HG02588 (cell line): Measurements from ENCODE around the gene ZBTB18.

Experiments
- ATAC-seq: cut with Tn5 transposase; IDR thresholded peaks from one replicate; pipeline ENCODE4 v1.9.1; 2021; ENCODE audit warnings: mild to moderate bottlenecking, moderate library complexity; ENCODE audit not compliant: unreplicated experiment

ZBTB18 gene

GRCh38 chr1:244087021-244087560 is 36.0 kb downstream of the ZBTB18 start:
- no peak for ATAC-seq

- ATAC-seq, result no peak
Observed at GRCh38 chr1:244087611-244088010, 36.5 kb downstream of the ZBTB18 start.

GRCh38 chr1:244088161-244088560 is 37.1 kb downstream of the ZBTB18 start:
- no peak for ATAC-seq

- no peak for ATAC-seq
Observed at GRCh38 chr1:244089561-244089960, 38.5 kb downstream of the ZBTB18 start.

GRCh38 chr1:244090645-244091044 is 39.6 kb downstream of the ZBTB18 start:
- no peak for ATAC-seq

GRCh38 chr1:244092293-244092963 is 41.3 kb downstream of the ZBTB18 start:
- ATAC-seq, result no peak

DNA sequence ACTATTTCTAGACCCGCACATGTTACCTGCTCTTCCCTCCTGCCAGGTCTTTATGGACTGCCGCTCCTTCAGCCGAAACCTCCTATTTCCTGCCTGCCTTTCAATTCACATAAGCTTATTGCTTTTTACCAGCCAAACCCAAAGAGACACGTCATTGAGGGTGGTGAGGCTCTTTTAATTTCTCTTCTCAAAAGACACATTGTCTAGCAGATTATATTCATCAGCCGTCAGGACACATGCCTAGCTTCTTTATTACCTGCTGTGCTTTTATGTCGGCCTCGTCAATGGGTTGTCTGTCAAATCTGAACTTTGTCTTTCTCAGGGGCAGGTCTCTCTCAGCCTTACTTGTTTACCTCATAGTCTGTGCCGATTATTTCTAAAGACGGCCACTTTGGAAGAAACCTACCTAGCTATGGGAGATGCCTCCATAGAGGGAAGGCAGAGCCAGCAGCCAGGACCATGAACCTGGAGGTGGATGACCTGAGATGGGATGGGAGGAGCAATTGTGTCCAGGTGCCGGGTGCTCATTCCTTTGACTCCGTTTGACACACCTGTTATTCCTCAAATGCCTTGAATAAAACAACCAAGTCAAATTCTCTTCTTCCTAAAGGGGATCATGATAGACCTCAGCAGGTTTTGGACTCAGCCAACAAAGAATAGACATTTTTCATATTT is 42.0 kb downstream of the ZBTB18 start:
- ATAC-seq, result no peak

DNA sequence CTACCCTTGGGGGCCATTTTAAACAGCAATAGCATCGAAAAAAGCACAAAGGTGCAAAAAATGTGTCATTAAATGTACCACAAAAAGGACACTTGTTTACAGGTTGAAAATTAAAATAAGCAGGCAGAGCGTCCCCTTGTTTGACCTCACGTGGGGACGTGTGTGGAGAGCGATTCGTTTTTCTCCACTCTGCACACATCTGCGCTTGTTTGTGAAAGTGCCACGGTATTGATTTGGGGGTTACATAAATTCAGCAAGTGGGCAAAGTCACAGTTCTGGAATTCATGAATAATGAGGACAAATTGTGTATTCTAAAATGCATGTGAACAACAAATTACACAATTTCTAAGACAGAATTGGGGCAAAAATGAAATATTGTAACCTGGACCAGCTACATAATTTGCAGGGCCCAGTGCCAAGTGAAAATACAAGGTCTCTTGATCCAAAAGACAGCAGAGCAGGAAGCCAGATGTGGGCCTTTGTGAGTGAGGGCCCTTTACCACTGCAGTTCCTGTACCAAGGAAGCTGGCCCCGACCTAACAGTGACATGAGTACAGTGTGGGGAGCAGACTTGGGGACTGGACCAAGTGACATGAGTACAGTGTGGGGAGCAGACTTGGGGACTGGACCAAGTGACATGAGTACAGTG is 43.9 kb downstream of the ZBTB18 start:
- ATAC-seq, result no peak

- no peak for ATAC-seq
Observed at GRCh38 chr1:244095529-244095911, 44.4 kb downstream of the ZBTB18 start.

DNA sequence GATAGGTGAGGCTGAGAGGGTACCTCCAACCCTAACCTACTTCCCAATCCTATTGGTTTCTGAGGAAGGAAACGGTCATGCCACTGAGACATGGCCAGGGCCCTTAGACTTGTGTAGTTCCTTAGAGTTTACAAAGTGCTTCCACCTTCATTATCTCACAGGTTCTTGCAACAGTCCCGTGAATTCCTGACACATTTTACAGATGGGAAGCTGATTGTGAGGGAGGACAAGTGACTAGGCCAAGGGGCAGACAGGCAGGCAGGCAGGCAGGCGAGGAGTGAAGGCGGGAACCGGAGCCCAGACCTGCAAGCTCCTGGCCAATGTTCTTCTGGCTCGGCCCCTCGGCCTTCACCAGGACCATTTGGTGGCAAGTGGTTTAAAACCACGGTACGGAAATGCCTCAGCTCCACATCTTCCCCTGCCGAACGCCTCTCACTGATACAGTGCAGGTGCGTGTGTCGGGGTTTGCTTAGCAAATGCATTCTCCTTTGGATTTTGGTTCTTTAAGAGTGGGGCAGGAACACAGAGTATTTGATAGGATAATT is 45.1 kb downstream of the ZBTB18 start:
- no peak for ATAC-seq

DNA sequence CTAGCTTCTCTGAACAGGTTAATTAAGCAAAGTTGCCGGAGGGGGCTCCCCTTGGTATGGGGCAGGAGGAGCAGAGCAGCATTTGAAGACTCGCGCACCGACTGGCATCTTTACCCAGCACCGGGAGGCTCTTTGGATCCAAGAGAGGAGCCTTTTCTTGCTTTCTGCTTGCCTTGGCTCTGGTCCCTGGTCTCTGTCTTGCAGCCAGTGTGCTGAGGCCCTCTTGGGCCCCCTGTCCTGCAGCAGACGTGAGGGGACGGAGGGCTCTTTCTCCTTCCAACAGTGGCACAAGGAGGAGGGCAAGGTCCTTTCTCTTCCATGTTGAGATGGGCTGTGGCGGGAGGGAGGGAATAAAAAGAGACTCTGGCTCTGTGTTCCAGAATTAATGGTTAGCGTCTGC is 45.6 kb downstream of the ZBTB18 start:
- ATAC-seq, result no peak

GRCh38 chr1:244097523-244098405 is 46.7 kb downstream of the ZBTB18 start:
- no peak for ATAC-seq

GRCh38 chr1:244099258-244099930 is 48.3 kb downstream of the ZBTB18 start:
- ATAC-seq, result no peak

DNA sequence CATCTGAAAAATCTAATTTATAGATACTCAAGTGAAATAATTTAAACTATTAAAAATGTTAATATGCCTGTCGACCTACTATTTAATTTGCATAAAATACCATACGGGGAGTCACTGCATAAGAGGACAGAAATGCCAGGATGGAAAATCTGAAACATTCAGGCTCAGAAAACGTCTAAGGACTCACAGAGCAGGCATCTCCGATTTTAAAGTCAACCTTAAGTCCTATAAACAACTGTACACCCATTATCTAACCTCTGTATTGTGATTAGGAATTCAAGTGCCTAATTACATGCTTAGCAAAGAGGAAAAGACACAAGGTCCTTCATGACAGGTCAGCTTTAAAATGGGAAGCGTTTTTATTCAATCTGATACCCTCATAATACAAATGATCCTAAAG is 49.2 kb downstream of the ZBTB18 start:
- ATAC-seq, result no peak

GRCh38 chr1:244100704-244101453 is 49.8 kb downstream of the ZBTB18 start:
- ATAC-seq, result no peak

DNA sequence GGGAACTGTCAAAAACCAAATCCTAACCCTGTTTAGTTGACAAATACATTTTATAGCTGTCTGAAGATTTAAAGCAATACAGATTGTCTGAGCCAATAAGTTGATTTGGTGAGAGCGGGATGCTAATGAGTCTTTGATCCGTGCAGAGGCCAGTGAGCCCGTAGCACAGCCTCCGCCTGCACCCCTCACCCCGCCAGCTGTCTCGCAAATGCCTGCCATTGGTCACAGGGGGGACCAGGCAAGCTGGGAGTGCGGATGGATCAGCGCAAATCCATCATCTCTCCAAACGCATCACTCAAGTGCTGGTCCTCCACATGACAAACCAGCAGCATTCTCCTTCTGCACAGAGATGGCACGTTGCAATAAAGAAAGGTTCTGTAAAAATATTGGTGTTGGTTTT is 51.0 kb downstream of the ZBTB18 start:
- no peak for ATAC-seq

DNA sequence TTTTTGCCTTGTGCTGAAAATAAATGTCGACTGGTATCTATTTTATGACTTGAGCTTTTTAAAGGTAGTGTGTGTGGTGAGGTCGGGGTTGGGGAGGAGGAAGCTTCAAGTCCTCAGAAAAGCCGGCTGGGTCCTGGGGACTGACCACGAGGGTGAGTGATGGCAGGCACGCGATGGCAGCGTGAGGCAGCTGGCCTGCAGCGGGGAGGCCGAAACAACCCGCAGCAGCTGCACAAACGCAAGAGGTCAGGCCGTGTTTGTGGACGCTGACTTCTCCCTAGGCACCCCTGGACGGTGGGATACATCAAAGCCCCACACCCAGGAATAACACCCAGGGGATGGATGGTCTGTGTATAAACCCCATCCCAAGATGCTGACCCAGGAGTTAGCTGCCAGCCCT is 51.4 kb downstream of the ZBTB18 start:
- no peak for ATAC-seq

DNA sequence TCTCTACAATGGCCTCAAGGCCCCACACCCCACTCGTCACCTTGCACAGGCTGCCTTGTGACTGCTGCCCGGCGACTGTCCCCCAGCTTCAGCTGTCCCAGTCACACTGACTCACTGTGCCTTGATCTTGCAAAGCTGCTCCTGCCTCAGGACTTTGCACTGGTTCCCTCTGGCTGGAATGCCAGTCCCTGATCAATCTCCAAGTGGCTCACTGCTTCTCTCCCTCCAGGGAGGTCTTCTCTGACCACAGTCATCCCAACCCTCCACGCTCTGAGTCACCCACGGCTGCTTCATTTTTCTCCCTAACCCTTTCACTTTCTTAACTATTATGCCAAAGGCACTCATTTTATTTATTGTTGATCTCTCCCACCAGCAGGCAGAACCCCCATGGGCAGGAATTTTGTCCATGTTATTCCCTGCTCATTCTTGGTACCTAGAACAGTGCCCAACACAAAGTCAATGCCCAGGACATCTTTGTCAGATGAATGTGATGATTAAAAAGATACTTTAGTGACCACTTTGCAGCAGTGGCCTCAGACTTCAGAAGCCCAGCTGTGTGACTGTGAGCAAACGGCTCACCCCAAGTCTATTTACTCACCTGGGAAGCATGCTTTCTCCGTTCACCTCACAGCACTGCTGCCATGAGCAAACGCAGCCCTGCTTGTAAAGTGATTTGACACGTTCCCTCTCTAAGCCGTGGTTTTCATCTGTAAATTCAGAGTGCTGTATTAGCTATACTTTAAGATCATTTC is 53.4 kb downstream of the ZBTB18 start:
- ATAC-seq, result no peak

GRCh38 chr1:244106176-244106575 is 55.1 kb downstream of the ZBTB18 start:
- ATAC-seq, result no peak
